ENCODE results near the gene IFNA7. TPM values are rescaled to one million over a fixed set of nuclear protein-coding genes. Genes with fewer than 3 reads are reported as not detected.

The IFNA7 gene
- total RNA-seq, 1 donor from 2014 or later, result not detected

DNA sequence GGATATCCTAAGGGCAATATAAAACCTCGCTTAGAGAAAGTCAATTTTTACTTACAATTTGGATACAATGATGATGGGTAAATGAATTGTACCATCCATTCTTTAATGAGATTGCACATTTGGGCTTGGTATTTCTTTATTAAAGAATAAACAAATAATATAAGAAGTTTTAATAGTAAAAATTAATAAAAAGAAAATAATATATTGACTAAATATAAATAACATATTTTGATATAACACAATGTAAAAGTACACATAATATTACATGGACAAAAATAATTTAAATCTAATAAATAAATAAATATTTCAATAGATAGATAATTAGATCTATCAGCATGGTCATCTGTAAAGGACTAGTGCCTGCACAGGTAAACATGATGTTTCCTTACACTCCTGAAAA lies 36.5 kb downstream of the IFNA7 start:
- Mint-ChIP-seq H3K4me1 (ENCODE audit: low read depth) (peaks cover 15% of the 10 kb centered on the region), H3K27ac (no peak overlapping the region), H3K36me3 (ENCODE audit: low read depth) (peaks cover 3% of the 10 kb centered on the region), H3K4me3 (ENCODE audit: low read depth) (no peak overlapping the region), H3K27me3 (ENCODE audit: low read depth) (peaks cover 30% of the 10 kb centered on the region), H3K9me3 (peaks cover 10% of the 10 kb centered on the region)
- DNase-seq (ENCODE audit: low spot score), result no peak
- intact Hi-C loops (cut with micrococcal nuclease), result no loop called here

DNA sequence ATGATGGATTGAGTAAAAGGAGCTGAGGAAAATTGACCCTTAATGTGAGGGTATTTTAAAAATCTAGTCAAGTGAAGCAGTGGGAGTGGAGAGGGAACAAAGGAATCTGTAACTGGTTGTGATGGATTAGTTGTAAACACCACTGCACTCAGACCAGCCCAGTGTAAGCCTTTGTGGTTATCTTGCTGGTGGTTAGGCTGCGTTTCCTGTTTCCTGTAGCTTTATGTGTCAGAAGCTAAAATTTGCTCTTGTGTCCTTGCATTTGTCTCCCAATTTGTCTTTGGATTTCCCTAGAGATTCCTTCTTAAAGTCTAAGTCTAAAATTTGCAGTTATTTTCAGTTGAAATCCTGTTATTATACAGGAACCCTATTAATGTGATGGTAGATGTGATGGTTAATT lies 41.8 kb downstream of the IFNA7 start:
- peaks cover 40% of the 10 kb centered on the region for H3K4me1 Mint-ChIP-seq (ENCODE audit: low read depth)
- intact Hi-C loops (cut with micrococcal nuclease), result no loop called here
- H3K27me3 Mint-ChIP-seq (ENCODE audit: low read depth), result peaks cover 2% of the 10 kb centered on the region
- DNase-seq (ENCODE audit: low spot score), result peak; percentile 34
- H3K4me3 Mint-ChIP-seq (ENCODE audit: low read depth), result peak overlapping the region; percentile 49
- H3K9me3 Mint-ChIP-seq, result peaks cover 27% of the 10 kb centered on the region
- peaks cover 14% of the 10 kb centered on the region for H3K36me3 Mint-ChIP-seq (ENCODE audit: low read depth)
- H3K27ac Mint-ChIP-seq, result no peak overlapping the region

DNA sequence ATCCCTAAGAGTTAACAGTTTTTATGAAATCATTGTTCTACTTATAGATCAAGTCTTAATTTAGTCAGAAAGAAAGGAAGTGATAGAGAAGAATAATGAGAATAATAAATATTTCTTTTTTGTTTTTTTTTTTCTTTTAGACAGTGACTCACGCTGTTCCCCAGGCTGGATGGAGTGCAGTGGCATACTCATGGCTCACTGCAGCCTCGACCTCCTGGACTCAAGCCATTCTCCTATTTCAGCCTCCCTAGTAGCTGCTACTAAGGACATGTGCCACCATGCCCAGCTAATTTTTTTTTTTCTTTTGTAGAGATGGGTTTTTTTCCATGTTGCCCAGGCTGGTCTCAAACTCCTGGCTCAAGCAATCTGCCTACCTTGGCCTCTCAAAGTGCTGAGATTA lies 46.5 kb downstream of the IFNA7 start:
- H3K4me1 Mint-ChIP-seq (ENCODE audit: low read depth), result peaks cover 34% of the 10 kb centered on the region
- no peak overlapping the region for H3K27ac Mint-ChIP-seq
- no peak for DNase-seq (ENCODE audit: low spot score)
- peaks cover 16% of the 10 kb centered on the region for H3K9me3 Mint-ChIP-seq
- intact Hi-C loops (cut with micrococcal nuclease), result no loop called here
- H3K36me3 Mint-ChIP-seq (ENCODE audit: low read depth), result peaks cover 11% of the 10 kb centered on the region
- H3K4me3 Mint-ChIP-seq (ENCODE audit: low read depth), result no peak overlapping the region
- H3K27me3 Mint-ChIP-seq (ENCODE audit: low read depth), result peaks cover 13% of the 10 kb centered on the region

DNA sequence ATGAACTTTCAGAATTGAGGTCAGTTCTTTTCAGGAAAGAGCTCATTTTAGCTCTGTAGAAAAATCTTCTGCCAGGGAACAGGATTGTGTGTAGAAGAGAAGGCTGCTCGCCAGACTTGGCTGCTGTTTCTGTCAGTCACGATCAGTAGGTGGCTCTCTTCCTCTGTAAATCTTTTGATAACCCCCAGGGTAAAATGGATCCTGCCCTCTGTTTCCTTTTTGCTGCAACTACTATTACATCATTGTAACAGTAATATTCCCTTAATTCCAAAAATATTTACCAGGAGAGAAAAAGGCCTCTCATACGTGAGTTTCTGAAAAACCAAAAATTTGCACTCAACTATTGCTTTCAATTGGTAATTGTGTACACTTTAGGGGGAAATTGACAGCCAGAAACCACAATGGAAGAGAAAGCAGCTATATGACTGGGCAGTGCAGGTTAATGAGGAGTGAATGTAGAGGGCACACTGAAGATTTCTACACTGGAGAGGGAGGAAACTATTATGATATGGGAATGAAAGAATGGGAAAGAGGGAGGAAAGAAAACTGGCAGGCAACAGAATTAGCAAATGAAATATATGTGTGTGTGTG lies 47.9 kb downstream of the IFNA7 start:
- H3K27ac Mint-ChIP-seq, result no peak overlapping the region
- peaks cover 14% of the 10 kb centered on the region for H3K27me3 Mint-ChIP-seq (ENCODE audit: low read depth)
- peaks cover 23% of the 10 kb centered on the region for H3K4me1 Mint-ChIP-seq (ENCODE audit: low read depth)
- H3K9me3 Mint-ChIP-seq, result peaks cover 16% of the 10 kb centered on the region
- no peak overlapping the region for H3K4me3 Mint-ChIP-seq (ENCODE audit: low read depth)
- intact Hi-C loops (cut with micrococcal nuclease), result no loop called here
- DNase-seq (ENCODE audit: low spot score), result no peak
- peaks cover 12% of the 10 kb centered on the region for H3K36me3 Mint-ChIP-seq (ENCODE audit: low read depth)

DNA sequence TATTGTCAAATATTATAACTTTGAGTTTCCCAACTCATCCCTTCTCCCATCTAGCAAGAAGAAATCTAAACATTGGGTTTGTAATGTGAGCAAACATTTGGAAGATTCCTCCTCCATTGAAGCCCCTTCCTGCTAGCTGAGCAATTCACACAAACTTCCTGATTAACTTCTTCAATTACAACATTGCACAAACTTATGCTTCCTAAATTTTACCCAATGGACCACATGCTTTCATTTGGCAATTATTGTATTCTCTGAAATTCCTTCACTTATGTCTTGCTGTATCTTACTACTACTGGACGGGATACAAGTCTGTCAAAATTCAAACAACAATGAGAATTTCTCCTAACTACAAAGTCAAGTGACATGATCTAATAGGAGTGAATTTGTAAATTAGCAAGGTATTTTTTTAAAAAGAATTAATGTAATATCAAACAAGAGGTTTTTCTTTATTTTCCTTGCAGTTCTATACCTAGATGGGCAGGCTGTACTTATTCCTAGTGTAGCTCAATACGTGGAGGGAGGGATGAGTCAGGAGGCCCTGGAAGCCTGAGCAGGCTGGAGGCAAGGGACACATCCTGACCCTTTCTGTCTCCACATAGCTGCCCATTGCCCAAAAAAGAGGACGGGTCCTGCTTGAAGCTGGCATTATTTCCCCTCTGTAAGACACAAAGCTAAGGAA lies 48.5 kb downstream of the IFNA7 start:
- H3K36me3 Mint-ChIP-seq (ENCODE audit: low read depth), result peaks cover 12% of the 10 kb centered on the region
- peaks cover 17% of the 10 kb centered on the region for H3K27me3 Mint-ChIP-seq (ENCODE audit: low read depth)
- no peak overlapping the region for H3K4me3 Mint-ChIP-seq (ENCODE audit: low read depth)
- intact Hi-C loops (cut with micrococcal nuclease), result no loop called here
- H3K4me1 Mint-ChIP-seq (ENCODE audit: low read depth), result peaks cover 19% of the 10 kb centered on the region
- no peak overlapping the region for H3K27ac Mint-ChIP-seq
- H3K9me3 Mint-ChIP-seq, result peaks cover 14% of the 10 kb centered on the region
- DNase-seq (ENCODE audit: low spot score), result no peak

Other genes starting within 250 kb of the IFNA7 start
- 2.2 and 2.4 TPM in 2 replicates for gene HACD4, start 170.6 kb downstream of the IFNA7 start, total RNA-seq
- not detected in 2 replicates for gene IFNB1, start 124.3 kb downstream of the IFNA7 start, total RNA-seq
- gene IFNW1, start 60.4 kb downstream of the IFNA7 start, total RNA-seq, result not detected in 2 replicates
- not detected in 2 replicates for gene IFNA21, start 35.5 kb downstream of the IFNA7 start, total RNA-seq
- gene IFNA4, start 14.6 kb downstream of the IFNA7 start, total RNA-seq, result not detected in 2 replicates
- gene IFNA10, start 4.9 kb upstream of the IFNA7 start, total RNA-seq, result not detected in 2 replicates
- gene IFNA16, start 15.1 kb upstream of the IFNA7 start, total RNA-seq, result not detected in 2 replicates
- gene IFNA17, start 26.0 kb upstream of the IFNA7 start, total RNA-seq, result not detected in 2 replicates
- not detected in 2 replicates for gene IFNA14, start 37.8 kb upstream of the IFNA7 start, total RNA-seq
- not detected in 2 replicates for gene IFNA5, start 103.1 kb upstream of the IFNA7 start, total RNA-seq
- 14.3 and 15.8 TPM in 2 replicates for gene KLHL9, start 133.2 kb upstream of the IFNA7 start, total RNA-seq
- gene IFNA6, start 148.7 kb upstream of the IFNA7 start, total RNA-seq, result not detected in 2 replicates
- not detected in 2 replicates for gene IFNA13, start 165.9 kb upstream of the IFNA7 start, total RNA-seq
- not detected in 2 replicates for gene IFNA2, start 183.2 kb upstream of the IFNA7 start, total RNA-seq
- gene IFNA8, start 206.9 kb upstream of the IFNA7 start, total RNA-seq, result not detected in 2 replicates
- not detected in 2 replicates for gene IFNA1, start 238.2 kb upstream of the IFNA7 start, total RNA-seq